Measurements from ENCODE around the gene CHSY3.

CHSY3 gene

DNA sequence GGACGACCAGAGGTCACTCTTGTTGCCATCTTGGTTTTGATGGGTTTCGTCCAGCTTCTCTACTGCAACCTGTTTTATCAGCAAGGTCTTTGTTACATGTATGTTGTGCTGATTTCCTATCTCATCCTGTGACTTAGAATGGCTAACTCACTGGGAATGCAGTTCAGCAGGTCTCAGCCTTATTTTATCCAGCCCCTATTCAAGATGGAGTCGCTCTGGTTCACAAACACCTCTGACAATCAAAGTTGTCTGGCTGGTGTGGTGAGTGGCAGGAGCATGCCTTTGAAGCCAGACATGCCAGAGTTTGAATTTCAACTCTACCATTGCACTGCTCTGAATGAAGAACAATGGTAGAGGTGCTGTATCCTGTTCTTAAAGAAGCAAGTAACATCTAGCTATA, 253.8 kb downstream of the CHSY3 start:
- Histone ChIP-seq H3K9ac (no peak overlapping the region), H3K27ac (no peak overlapping the region), H3K4me3 (IDR thresholded peaks at IDR 0.05; ENCODE audit: insufficient read depth, low read depth, low read length) (no peak overlapping the region), H3K4me2 (no peak overlapping the region), H3K27me3 (ENCODE audit: insufficient read depth, low read depth) (no peaks in the 10 kb centered on the region), H4K20me1 (ENCODE audit: insufficient read depth) (no peaks in the 10 kb centered on the region), H3K4me1 (ENCODE audit: low read depth, poor library complexity, severe bottlenecking) (no peaks in the 10 kb centered on the region), H2AFZ (ENCODE audit: low read depth) (no peak overlapping the region), H3K36me3 (ENCODE audit: insufficient read depth) (no peaks in the 10 kb centered on the region), H3K79me2 (ENCODE audit: insufficient read depth, low read depth) (no peaks in the 10 kb centered on the region)
- TF ChIP-seq, protein P1, sequence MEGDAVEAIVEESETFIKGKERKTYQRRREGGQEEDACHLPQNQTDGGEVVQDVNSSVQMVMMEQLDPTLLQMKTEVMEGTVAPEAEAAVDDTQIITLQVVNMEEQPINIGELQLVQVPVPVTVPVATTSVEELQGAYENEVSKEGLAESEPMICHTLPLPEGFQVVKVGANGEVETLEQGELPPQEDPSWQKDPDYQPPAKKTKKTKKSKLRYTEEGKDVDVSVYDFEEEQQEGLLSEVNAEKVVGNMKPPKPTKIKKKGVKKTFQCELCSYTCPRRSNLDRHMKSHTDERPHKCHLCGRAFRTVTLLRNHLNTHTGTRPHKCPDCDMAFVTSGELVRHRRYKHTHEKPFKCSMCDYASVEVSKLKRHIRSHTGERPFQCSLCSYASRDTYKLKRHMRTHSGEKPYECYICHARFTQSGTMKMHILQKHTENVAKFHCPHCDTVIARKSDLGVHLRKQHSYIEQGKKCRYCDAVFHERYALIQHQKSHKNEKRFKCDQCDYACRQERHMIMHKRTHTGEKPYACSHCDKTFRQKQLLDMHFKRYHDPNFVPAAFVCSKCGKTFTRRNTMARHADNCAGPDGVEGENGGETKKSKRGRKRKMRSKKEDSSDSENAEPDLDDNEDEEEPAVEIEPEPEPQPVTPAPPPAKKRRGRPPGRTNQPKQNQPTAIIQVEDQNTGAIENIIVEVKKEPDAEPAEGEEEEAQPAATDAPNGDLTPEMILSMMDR (conservative IDR thresholded peaks at IDR 0.05; ENCODE audit: low read depth, low read length), result no peak

DNA sequence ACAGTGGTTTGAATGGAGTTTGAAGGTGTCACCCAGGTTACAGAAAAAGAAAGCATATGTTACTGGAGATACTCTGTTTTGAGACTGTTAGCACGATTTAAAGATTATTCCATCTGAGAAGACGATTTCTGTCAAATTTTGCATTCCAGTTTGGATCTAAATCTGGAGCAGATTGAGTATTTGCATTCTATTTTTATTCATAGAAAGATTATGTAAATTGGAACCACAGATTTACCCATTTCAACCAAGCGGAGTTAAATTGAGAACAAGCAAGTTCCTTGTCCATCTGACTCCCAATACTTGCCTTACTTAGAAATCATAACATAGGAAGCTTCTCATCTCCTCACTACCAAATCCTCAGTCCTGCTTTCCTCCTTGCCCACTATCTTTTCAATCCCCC, 255.7 kb downstream of the CHSY3 start:
- H4K20me1 ChIP-seq (ENCODE audit: insufficient read depth), result no peaks in the 10 kb centered on the region
- no peaks in the 10 kb centered on the region for H3K79me2 ChIP-seq (ENCODE audit: insufficient read depth, low read depth)
- H3K36me3 ChIP-seq (ENCODE audit: insufficient read depth), result no peaks in the 10 kb centered on the region
- no peak overlapping the region for H3K27ac ChIP-seq
- H3K9ac ChIP-seq, result no peak overlapping the region
- no peaks in the 10 kb centered on the region for H3K27me3 ChIP-seq (ENCODE audit: insufficient read depth, low read depth)
- H2AFZ ChIP-seq (ENCODE audit: low read depth), result no peak overlapping the region
- TF ChIP-seq, protein P1 (conservative IDR thresholded peaks at IDR 0.05; ENCODE audit: low read depth, low read length), result no peak
- no peaks in the 10 kb centered on the region for H3K4me1 ChIP-seq (ENCODE audit: low read depth, poor library complexity, severe bottlenecking)
- H3K4me3 ChIP-seq (IDR thresholded peaks at IDR 0.05; ENCODE audit: insufficient read depth, low read depth, low read length), result no peak overlapping the region
- H3K4me2 ChIP-seq, result no peak overlapping the region

DNA sequence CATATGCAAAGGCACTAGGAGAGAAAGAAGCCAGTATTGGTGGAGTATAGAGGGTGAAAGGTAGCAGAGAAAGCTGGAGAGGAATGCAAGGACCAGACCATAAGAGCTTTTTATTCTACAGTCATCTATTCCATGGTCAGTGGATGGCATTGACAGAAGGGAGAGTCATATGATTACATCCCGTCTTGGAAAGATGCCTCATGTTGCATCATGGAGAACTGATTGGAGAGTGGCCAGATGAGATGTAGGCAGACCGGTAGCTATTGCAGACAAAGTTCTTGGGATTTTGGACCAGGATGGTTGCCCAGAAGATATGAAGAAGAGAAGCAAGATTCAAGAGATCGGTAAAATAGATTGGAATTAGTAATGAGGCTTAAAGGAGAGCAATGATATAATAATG, 260.7 kb downstream of the CHSY3 start:
- H3K4me3 ChIP-seq (IDR thresholded peaks at IDR 0.05; ENCODE audit: insufficient read depth, low read depth, low read length), result no peak overlapping the region
- H4K20me1 ChIP-seq (ENCODE audit: insufficient read depth), result no peaks in the 10 kb centered on the region
- no peak overlapping the region for H2AFZ ChIP-seq (ENCODE audit: low read depth)
- H3K4me2 ChIP-seq, result no peak overlapping the region
- no peak overlapping the region for H3K27ac ChIP-seq
- H3K36me3 ChIP-seq (ENCODE audit: insufficient read depth), result no peaks in the 10 kb centered on the region
- H3K79me2 ChIP-seq (ENCODE audit: insufficient read depth, low read depth), result no peaks in the 10 kb centered on the region
- no peak overlapping the region for H3K9ac ChIP-seq
- no peaks in the 10 kb centered on the region for H3K4me1 ChIP-seq (ENCODE audit: low read depth, poor library complexity, severe bottlenecking)
- H3K27me3 ChIP-seq (ENCODE audit: insufficient read depth, low read depth), result no peaks in the 10 kb centered on the region
- TF ChIP-seq, protein P1 (conservative IDR thresholded peaks at IDR 0.05; ENCODE audit: low read depth, low read length), result no peak

DNA sequence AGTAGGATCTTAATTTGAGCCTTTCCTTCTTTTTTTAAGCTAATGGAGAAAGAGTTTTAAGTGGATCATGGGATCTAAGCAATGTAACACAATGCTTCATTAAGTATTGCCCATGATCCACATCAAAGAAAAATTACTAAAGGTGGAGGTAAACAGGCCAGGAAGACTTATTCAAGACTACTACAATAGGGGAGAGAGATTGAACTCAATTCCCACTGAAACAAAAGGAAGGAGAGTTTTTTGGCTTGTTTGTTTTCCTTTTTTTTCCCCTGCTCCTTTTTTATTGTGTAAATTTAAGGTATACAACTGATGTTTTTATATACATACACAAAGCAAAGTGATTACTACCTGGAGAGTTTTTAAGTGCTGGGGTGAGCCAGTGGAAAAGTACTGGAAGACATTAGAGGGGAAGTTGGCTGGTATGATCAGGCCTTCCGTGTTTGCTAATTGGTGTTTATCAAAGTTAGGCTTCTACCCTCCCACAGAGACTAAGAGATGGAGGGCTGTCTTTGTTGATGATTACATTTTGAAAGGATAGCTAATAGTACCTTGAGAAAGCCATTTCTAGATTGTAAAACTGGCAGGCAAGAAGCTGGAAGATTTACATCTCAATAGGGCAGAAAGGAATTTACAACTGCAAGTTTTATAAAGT, 262.7 kb downstream of the CHSY3 start:
- Histone ChIP-seq H3K27ac (no peak overlapping the region), H3K4me1 (ENCODE audit: low read depth, poor library complexity, severe bottlenecking) (no peaks in the 10 kb centered on the region), H3K27me3 (ENCODE audit: insufficient read depth, low read depth) (no peaks in the 10 kb centered on the region)

More for the DNA sequence above, 262.7 kb downstream of the CHSY3 start:
- TF ChIP-seq, protein P1 (conservative IDR thresholded peaks at IDR 0.05; ENCODE audit: low read depth, low read length), result no peak
- H3K9ac ChIP-seq, result no peak overlapping the region
- H3K4me3 ChIP-seq (IDR thresholded peaks at IDR 0.05; ENCODE audit: insufficient read depth, low read depth, low read length), result no peak overlapping the region
- H2AFZ ChIP-seq (ENCODE audit: low read depth), result no peak overlapping the region
- no peaks in the 10 kb centered on the region for H3K79me2 ChIP-seq (ENCODE audit: insufficient read depth, low read depth)
- H3K36me3 ChIP-seq (ENCODE audit: insufficient read depth), result no peaks in the 10 kb centered on the region
- no peak overlapping the region for H3K4me2 ChIP-seq
- no peaks in the 10 kb centered on the region for H4K20me1 ChIP-seq (ENCODE audit: insufficient read depth)

All from KMS-11 (cell line).